Ishikawa (cell line): ENCODE measurements around the gene PLCB3.

Experiments
- CEBPB ChIP-seq: IDR thresholded peaks from 2 replicates; pipeline ENCODE4 v1.6.1; 2012
- CREB1 ChIP-seq: IDR thresholded peaks from 2 replicates; pipeline ENCODE4 v1.6.1; 2012; ENCODE audit warnings: low read depth
- EGR1 ChIP-seq: IDR thresholded peaks from 2 replicates; pipeline ENCODE4 v1.6.1; 2012
- EP300 ChIP-seq: IDR thresholded peaks from 2 replicates; pipeline ENCODE4 v1.6.1; 2012; ENCODE audit warnings: borderline replicate concordance
- FOXM1 ChIP-seq: IDR thresholded peaks from 2 replicates; pipeline ENCODE4 v1.6.1; 2012; ENCODE audit warnings: low read depth, borderline replicate concordance
- NFIC ChIP-seq: IDR thresholded peaks from 2 replicates; pipeline ENCODE4 v1.6.1; 2012
- RAD21 ChIP-seq: IDR thresholded peaks from 2 replicates; pipeline ENCODE4 v1.6.1; 2012; ENCODE audit warnings: low read depth
- REST ChIP-seq: IDR thresholded peaks from 2 replicates; pipeline ENCODE4 v1.6.1; 2012; ENCODE audit warnings: low read depth, mild to moderate bottlenecking
- TAF1 ChIP-seq: IDR thresholded peaks from 2 replicates; pipeline ENCODE4 v1.6.1; 2012; ENCODE audit warnings: low read depth, mild to moderate bottlenecking
- TCF12 ChIP-seq: IDR thresholded peaks from 2 replicates; pipeline ENCODE4 v1.6.1; 2012; ENCODE audit warnings: low read depth
- TEAD4 ChIP-seq: IDR thresholded peaks from 2 replicates; pipeline ENCODE4 v1.6.1; 2012
- YY1 ChIP-seq: IDR thresholded peaks from 2 replicates; pipeline ENCODE4 v1.6.1; 2012; ENCODE audit warnings: low read depth
- ZBTB7A ChIP-seq: IDR thresholded peaks from 2 replicates; pipeline ENCODE4 v1.6.1; 2012; ENCODE audit warnings: low read depth
- TF ChIP-seq, protein P1 (sequence below): IDR thresholded peaks from 2 replicates; pipeline ENCODE4 v1.6.1; 2012
- TF ChIP-seq, protein P2 (sequence below): IDR thresholded peaks from 2 replicates; pipeline ENCODE4 v1.6.1; 2012

PLCB3 gene

DNA sequence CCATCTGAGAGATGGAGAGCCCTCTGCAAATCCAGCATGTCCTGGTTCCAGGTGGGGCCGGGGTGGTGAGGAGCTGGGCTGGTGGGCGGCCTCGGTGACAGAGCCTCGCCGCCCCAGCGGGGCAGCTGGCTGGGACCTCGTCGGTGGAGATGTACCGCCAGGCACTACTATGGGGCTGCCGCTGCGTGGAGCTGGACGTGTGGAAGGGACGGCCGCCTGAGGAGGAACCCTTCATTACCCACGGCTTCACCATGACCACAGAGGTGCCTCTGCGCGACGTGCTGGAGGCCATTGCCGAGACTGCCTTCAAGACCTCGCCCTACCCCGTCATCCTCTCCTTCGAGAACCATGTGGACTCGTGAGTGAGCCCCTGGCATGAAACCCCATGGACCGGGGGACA lies 7.0 kb downstream of the PLCB3 start:
- no peak for TF ChIP-seq FOXM1
- no peak for TF ChIP-seq TCF12
- no peak for TF ChIP-seq ZBTB7A
- TF ChIP-seq RAD21: no peak
- TF ChIP-seq EP300: no peak
- no peak for TF ChIP-seq CEBPB
- TF ChIP-seq TEAD4: no peak
- no peak for TF ChIP-seq EGR1
- TF ChIP-seq, protein P1, sequence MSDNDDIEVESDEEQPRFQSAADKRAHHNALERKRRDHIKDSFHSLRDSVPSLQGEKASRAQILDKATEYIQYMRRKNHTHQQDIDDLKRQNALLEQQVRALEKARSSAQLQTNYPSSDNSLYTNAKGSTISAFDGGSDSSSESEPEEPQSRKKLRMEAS: no peak
- TF ChIP-seq REST: no peak
- no peak for TF ChIP-seq CREB1
- no peak for TF ChIP-seq YY1
- TF ChIP-seq NFIC: no peak
- TF ChIP-seq, protein P2, sequence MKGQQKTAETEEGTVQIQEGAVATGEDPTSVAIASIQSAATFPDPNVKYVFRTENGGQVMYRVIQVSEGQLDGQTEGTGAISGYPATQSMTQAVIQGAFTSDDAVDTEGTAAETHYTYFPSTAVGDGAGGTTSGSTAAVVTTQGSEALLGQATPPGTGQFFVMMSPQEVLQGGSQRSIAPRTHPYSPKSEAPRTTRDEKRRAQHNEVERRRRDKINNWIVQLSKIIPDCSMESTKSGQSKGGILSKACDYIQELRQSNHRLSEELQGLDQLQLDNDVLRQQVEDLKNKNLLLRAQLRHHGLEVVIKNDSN: no peak
- no peak for TF ChIP-seq TAF1

- no peak for TF ChIP-seq CREB1
- no peak for TF ChIP-seq FOXM1
- TF ChIP-seq YY1: no peak
- TF ChIP-seq EGR1: no peak
- no peak for TF ChIP-seq CEBPB
- TF ChIP-seq EP300: no peak
- no peak for TF ChIP-seq NFIC
- TF ChIP-seq TEAD4: no peak
- TF ChIP-seq, protein P2: no peak
- no peak for TF ChIP-seq TAF1
- TF ChIP-seq ZBTB7A: no peak
- TF ChIP-seq, protein P1: no peak
- TF ChIP-seq RAD21: no peak
- no peak for TF ChIP-seq TCF12
- no peak for TF ChIP-seq REST
These were observed 7.7 kb downstream of the PLCB3 start for GRCh38 chr11:64258946-64259532.

- TF ChIP-seq, protein P1: no peak
- TF ChIP-seq TAF1: no peak
- no peak for TF ChIP-seq RAD21
- no peak for TF ChIP-seq ZBTB7A
- TF ChIP-seq YY1: no peak
- no peak for TF ChIP-seq TEAD4
- TF ChIP-seq TCF12: no peak
- no peak for TF ChIP-seq REST
- TF ChIP-seq CREB1: no peak
- TF ChIP-seq NFIC: no peak
- TF ChIP-seq, protein P2: no peak
- no peak for TF ChIP-seq CEBPB
- TF ChIP-seq FOXM1: no peak
- no peak for TF ChIP-seq EGR1
- TF ChIP-seq EP300: no peak
These were observed 8.3 kb downstream of the PLCB3 start for GRCh38 chr11:64259533-64260067.
